HEK293 (cell line): ENCODE results near the gene PGC.

ENCODE experiments used
- CTCF ChIA-PET: fragments of 350-600 bp; formaldehyde crosslinking; extraction: SDS; loops from one replicate; lab custom pipeline; 2021; ENCODE audit warnings: antibody characterized with exemption; lab: Yijun Ruan, JAX
- POLR2A ChIA-PET: fragments of 300-600 bp; formaldehyde crosslinking; extraction: SDS; loops from one replicate; lab custom pipeline; 2020; ENCODE audit warnings: antibody characterized with exemption, inconsistent platforms; lab: Yijun Ruan, JAX
- H3K27ac ChIP-seq: fragments of 200-500 bp; sonication (Bioruptor generic); 2 replicates; pipeline ENCODE4 v1.5.1; 2014; ENCODE audit warnings: low read depth, low read length, control low read depth, inconsistent platforms; ENCODE audit errors: extremely low read depth
- H3K36me3 ChIP-seq, 2 experiments: fragments of 200-500 bp in 1 of 2; sonication (Bioruptor generic) in 1 of 2; 1 replicate in 1 of 2; 2 replicates in 1 of 2; pipeline ENCODE4 v1.5.1; 2014 to 2017; ENCODE audit warnings: inconsistent platforms in 2 of 2, low read length in 2 of 2; ENCODE audit not compliant: control insufficient read depth in 2 of 2, insufficient read depth in 1 of 2
- H3K4me1 ChIP-seq: fragments of 200-500 bp; sonication (Bioruptor generic); 2 replicates; pipeline ENCODE4 v1.5.1; 2014; ENCODE audit warnings: mild to moderate bottlenecking, low read length, inconsistent platforms; ENCODE audit not compliant: control insufficient read depth, insufficient read depth
- H3K4me3 ChIP-seq: 2 replicates; pipeline ENCODE4 v1.5.1; 2011; ENCODE audit warnings: low read depth, mild to moderate bottlenecking, control low read depth, low read length, moderate library complexity
- H3K9me3 ChIP-seq: fragments of 200-500 bp; sonication (Bioruptor generic); 2 replicates; pipeline ENCODE4 v1.5.1; 2014; ENCODE audit warnings: low read depth, low read length, inconsistent platforms; ENCODE audit not compliant: control insufficient read depth, insufficient read depth
- BCL11A ChIP-seq: fragments of 450-650 bp; formaldehyde crosslinking; IDR thresholded peaks from 2 replicates; pipeline ENCODE4 v1.5.1; 2016; ENCODE audit warnings: low read depth, missing biosample characterization, missing genetic modification characterization
- EGR2 ChIP-seq: fragments of 450-650 bp; formaldehyde crosslinking; IDR thresholded peaks from 2 replicates; pipeline ENCODE4 v1.5.1; 2016; ENCODE audit warnings: low read depth, missing biosample characterization, missing genetic modification characterization
- GLI2 ChIP-seq: fragments of 450-650 bp; formaldehyde crosslinking; IDR thresholded peaks from 2 replicates; pipeline ENCODE4; 2017; ENCODE audit warnings: missing biosample characterization, missing genetic modification characterization, low read depth, borderline replicate concordance
- HIC1 ChIP-seq: fragments of 450-650 bp; formaldehyde crosslinking; IDR thresholded peaks from 2 replicates; pipeline ENCODE4 v1.5.1; 2016; ENCODE audit warnings: missing biosample characterization, missing genetic modification characterization
- SP3 ChIP-seq: fragments of 450-650 bp; formaldehyde crosslinking; IDR thresholded peaks from 2 replicates; pipeline ENCODE4 v1.5.1; 2016; ENCODE audit warnings: missing biosample characterization, missing genetic modification characterization
- ZBTB7A ChIP-seq: fragments of 450-650 bp; formaldehyde crosslinking; IDR thresholded peaks from 2 replicates; pipeline ENCODE4 v1.5.1; 2016; ENCODE audit warnings: low read depth, missing biosample characterization, missing genetic modification characterization
- ZEB2 ChIP-seq: fragments of 450-650 bp; formaldehyde crosslinking; IDR thresholded peaks from 2 replicates; pipeline ENCODE4 v1.5.1; 2016; ENCODE audit warnings: missing biosample characterization, missing genetic modification characterization
- ZFHX2 ChIP-seq: fragments of 450-650 bp; formaldehyde crosslinking; conservative IDR thresholded peaks from 2 replicates; pipeline ENCODE4 v1.5.1; 2016; ENCODE audit warnings: missing biosample characterization, missing genetic modification characterization
- ZIC2 ChIP-seq: fragments of 450-650 bp; formaldehyde crosslinking; IDR thresholded peaks from 2 replicates; pipeline ENCODE4 v1.5.1; 2016; ENCODE audit warnings: missing biosample characterization, missing genetic modification characterization
- ZNF16 ChIP-seq: fragments of 450-650 bp; formaldehyde crosslinking; IDR thresholded peaks from 2 replicates; pipeline ENCODE4 v1.5.1; 2016; ENCODE audit warnings: low read depth, missing biosample characterization, missing genetic modification characterization
- ZNF416 ChIP-seq: fragments of 450-650 bp; formaldehyde crosslinking; IDR thresholded peaks from 2 replicates; pipeline ENCODE4 v1.5.1; 2016; ENCODE audit warnings: missing biosample characterization, missing genetic modification characterization
- ZNF529 ChIP-seq: fragments of 450-650 bp; formaldehyde crosslinking; IDR thresholded peaks from 2 replicates; pipeline ENCODE4 v1.5.1; 2017; ENCODE audit warnings: missing genetic modification characterization, missing biosample characterization; ENCODE audit not compliant: insufficient replicate concordance
- ZNF548 ChIP-seq: fragments of 450-650 bp; formaldehyde crosslinking; IDR thresholded peaks from 2 replicates; pipeline ENCODE4 v1.5.1; 2016; ENCODE audit warnings: missing biosample characterization, missing genetic modification characterization
- ZNF610 ChIP-seq: fragments of 450-650 bp; formaldehyde crosslinking; IDR thresholded peaks from 2 replicates; pipeline ENCODE4 v1.5.1; 2016; ENCODE audit warnings: missing biosample characterization, missing genetic modification characterization, borderline replicate concordance
- ZNF670 ChIP-seq: fragments of 450-650 bp; formaldehyde crosslinking; IDR thresholded peaks from 2 replicates; pipeline ENCODE4 v1.5.1; 2016; ENCODE audit warnings: missing biosample characterization, missing genetic modification characterization, low read depth
- ZNF837 ChIP-seq: fragments of 450-650 bp; formaldehyde crosslinking; IDR thresholded peaks from 2 replicates; pipeline ENCODE4 v1.5.1; 2016; ENCODE audit warnings: missing biosample characterization, missing genetic modification characterization

PGC gene

GRCh38 chr6:41720262-41720620 lies 27.0 kb downstream of the PGC start:
- Histone ChIP-seq H3K4me3 (no peak overlapping the region), H3K27ac (no peak overlapping the region), H3K36me3 (no peaks in the 10 kb centered on the region), H3K4me1 (peaks cover 3% of the 10 kb centered on the region), H3K9me3 (no peaks in the 10 kb centered on the region)
- TF ChIP-seq BCL11A (tag by site-specific recombination) (no peak), ZNF548 (tag by site-specific recombination) (no peak), ZNF670 (tag by site-specific recombination) (no peak), HIC1 (no peak), ZIC2 (no peak), ZNF529 (tag by site-specific recombination) (no peak), ZEB2 (tag by site-specific recombination) (no peak), GLI2 (no peak), ZFHX2 (tag by site-specific recombination) (no peak), ZBTB7A (no peak)
- POLR2A ChIA-PET = no interaction called here
- CTCF ChIA-PET = interaction anchor here (0.7 to 5.8 kb wide), 3 partner anchors 13 to 352 kb away, joined by 3 to 71 read pairs (median 4); no protein-coding TSS in a partner anchor

GRCh38 chr6:41719436-41720261 lies 27.5 kb downstream of the PGC start:
- no peak overlapping the region for H3K4me3 ChIP-seq
- no peak overlapping the region for H3K27ac ChIP-seq
- POLR2A ChIA-PET = no interaction called here
- CTCF ChIA-PET = interaction anchor here (0.7 to 5.8 kb wide), 4 partner anchors 13 to 523 kb away, joined by 3 to 71 read pairs (median 4); no protein-coding TSS in a partner anchor
- no peaks in the 10 kb centered on the region for H3K9me3 ChIP-seq
- TF ChIP-seq EGR2 (tag by site-specific recombination) (peak; percentile 30; the same call in 1 of the 2 replicates), ZNF837 (tag by site-specific recombination) (no peak)
- H3K4me1 ChIP-seq = peaks cover 3% of the 10 kb centered on the region
- no peaks in the 10 kb centered on the region for H3K36me3 ChIP-seq

- Histone ChIP-seq H3K27ac (no peak overlapping the region), H3K4me3 (no peak overlapping the region), H3K9me3 (no peaks in the 10 kb centered on the region)
- CTCF ChIA-PET = interaction anchor here (0.7 to 5.8 kb wide), 3 partner anchors 12 to 524 kb away, joined by 3 to 71 read pairs (median 4); no protein-coding TSS in a partner anchor
- POLR2A ChIA-PET = no interaction called here
- TF ChIP-seq ZNF610 (tag by site-specific recombination) (peak; percentile 100), ZNF416 (tag by site-specific recombination) (no peak)
- TF ChIP-seq, all 188 proteins: peak for 1
- Histone ChIP-seq H3K4me1 (peaks cover 3% of the 10 kb centered on the region; the same call in 1 of the 2 replicates), H3K36me3 (no peaks in the 10 kb centered on the region)
Observed at GRCh38 chr6:41718828-41719227, 28.4 kb downstream of the PGC start.

GRCh38 chr6:41717392-41717736 lies 29.8 kb downstream of the PGC start:
- Histone ChIP-seq H3K4me3 (no peak overlapping the region), H3K36me3 (no peaks in the 10 kb centered on the region), H3K4me1 (peaks cover 3% of the 10 kb centered on the region; the same call in 1 of the 2 replicates), H3K27ac (no peak overlapping the region), H3K9me3 (no peaks in the 10 kb centered on the region)
- TF ChIP-seq ZIC2 = no peak
- no peak for TF ChIP-seq SP3 (tag by site-specific recombination)
- TF ChIP-seq ZNF16 (tag by site-specific recombination) = no peak
- CTCF ChIA-PET = interaction anchor here (0.7 to 5.8 kb wide), 7 partner anchors 11 to 349 kb away, joined by 3 to 71 read pairs (median 4); partner anchors contain the start of gene TFEB
- POLR2A ChIA-PET = interaction anchor here (0.9 to 1.0 kb wide), 2 partner anchors 16 to 333 kb away, joined by 3 read pairs; no protein-coding TSS in a partner anchor
